H9 (cell line): Measurements from ENCODE around the gene SPTBN2. TPM values are rescaled to one million over a fixed set of nuclear protein-coding genes. Genes with fewer than 3 reads are reported as not detected.

ENCODE experiments used
- DNase-seq: peaks from one replicate; pipeline ENCODE4 v3.0.0-alpha.2; 2017
- H2AFZ ChIP-seq: one replicate; pipeline ENCODE4 v1.6.1; 2013; ENCODE audit warnings: mild to moderate bottlenecking, low read length, control low read depth, moderate library complexity
- H2AK5ac ChIP-seq: 2 replicates; pipeline ENCODE4 v1.6.1; 2013; ENCODE audit warnings: low read length, control low read depth, mixed read lengths; ENCODE audit not compliant: insufficient read length
- H2BK120ac ChIP-seq: one replicate; pipeline ENCODE4 v1.6.1; 2013; ENCODE audit warnings: low read depth, mild to moderate bottlenecking, low read length, control low read depth, inconsistent platforms; ENCODE audit not compliant: poor library complexity, severe bottlenecking
- H2BK12ac ChIP-seq: 2 replicates; pipeline ENCODE4 v1.6.1; 2013; ENCODE audit warnings: low read length, control low read depth, mixed read lengths, low read depth; ENCODE audit not compliant: insufficient read length
- H2BK15ac ChIP-seq: 2 replicates; pipeline ENCODE4 v1.6.1; 2013; ENCODE audit warnings: low read depth, low read length, control low read depth
- H2BK20ac ChIP-seq: one replicate; pipeline ENCODE4 v1.6.1; 2013; ENCODE audit warnings: low read depth, mild to moderate bottlenecking, low read length, control low read depth, inconsistent platforms; ENCODE audit not compliant: poor library complexity, severe bottlenecking
- H2BK5ac ChIP-seq: 2 replicates; pipeline ENCODE4 v1.6.1; 2013; ENCODE audit warnings: low read length, control low read depth, mixed read lengths; ENCODE audit not compliant: insufficient read length
- H3K14ac ChIP-seq: 2 replicates; pipeline ENCODE4 v1.6.1; 2013; ENCODE audit warnings: low read length, control low read depth; ENCODE audit not compliant: insufficient read depth
- H3K18ac ChIP-seq: 2 replicates; pipeline ENCODE4 v1.6.1; 2013; ENCODE audit warnings: low read depth, mild to moderate bottlenecking, mixed read lengths, low read length, control low read depth; ENCODE audit not compliant: insufficient read length
- H3K23ac ChIP-seq: 2 replicates; pipeline ENCODE4 v1.6.1; 2013; ENCODE audit warnings: low read length, control low read depth, mixed read lengths, low read depth; ENCODE audit not compliant: insufficient read length
- H3K23me2 ChIP-seq: 2 replicates; pipeline ENCODE4 v1.6.1; 2013; ENCODE audit warnings: low read depth, mild to moderate bottlenecking, mixed read lengths, low read length, control low read depth; ENCODE audit not compliant: insufficient read length, poor library complexity, severe bottlenecking
- H3K27ac ChIP-seq: 2 replicates; pipeline ENCODE4 v1.5.1; 2013; ENCODE audit warnings: low read length, control low read depth, mixed read lengths, low read depth; ENCODE audit not compliant: insufficient read length
- H3K27me3 ChIP-seq: 2 replicates; pipeline ENCODE4 v1.6.1; 2013; ENCODE audit warnings: low read length, control low read depth, inconsistent platforms; ENCODE audit not compliant: insufficient read depth
- H3K4ac ChIP-seq: 2 replicates; pipeline ENCODE4 v1.6.1; 2013; ENCODE audit warnings: low read depth, mild to moderate bottlenecking, control low read depth, inconsistent platforms, low read length, moderate library complexity
- H3K4me1 ChIP-seq: 2 replicates; pipeline ENCODE4 v1.6.1; 2013; ENCODE audit warnings: low read length, control low read depth, inconsistent platforms; ENCODE audit not compliant: insufficient read depth
- H3K4me2 ChIP-seq: 2 replicates; pipeline ENCODE4 v1.6.1; 2013; ENCODE audit warnings: low read length, control low read depth, mixed read lengths; ENCODE audit not compliant: insufficient read length, insufficient read depth
- H3K56ac ChIP-seq: 2 replicates; pipeline ENCODE4 v1.6.1; 2013; ENCODE audit warnings: low read depth, mild to moderate bottlenecking, mixed read lengths, low read length, control low read depth; ENCODE audit not compliant: insufficient read length
- H3K79me1 ChIP-seq: 2 replicates; pipeline ENCODE4 v1.6.1; 2013; ENCODE audit warnings: low read depth, mild to moderate bottlenecking, moderate library complexity, low read length, control low read depth, inconsistent platforms; ENCODE audit not compliant: insufficient read depth, poor library complexity, severe bottlenecking
- H3K79me2 ChIP-seq: 2 replicates; pipeline ENCODE4 v1.6.1; 2013; ENCODE audit warnings: low read length, control low read depth, inconsistent platforms; ENCODE audit not compliant: insufficient read depth
- H3K9ac ChIP-seq: 2 replicates; pipeline ENCODE4 v1.6.1; 2013; ENCODE audit warnings: low read length, control low read depth, mixed read lengths; ENCODE audit not compliant: insufficient read length; ENCODE audit errors: extremely low read depth
- H3K9me3 ChIP-seq: one replicate; pipeline ENCODE4 v1.6.1; 2013; ENCODE audit warnings: low read depth, low read length, inconsistent platforms; ENCODE audit not compliant: control insufficient read depth
- H3T11ph ChIP-seq: one replicate; pipeline ENCODE4 v1.6.1; 2013; ENCODE audit warnings: mild to moderate bottlenecking, low read length, control low read depth, inconsistent platforms
- H4K20me1 ChIP-seq: one replicate; pipeline ENCODE4 v1.6.1; 2013; ENCODE audit not compliant: control insufficient read depth, insufficient read length, insufficient read depth
- H4K5ac ChIP-seq: 2 replicates; pipeline ENCODE4 v1.6.1; 2013; ENCODE audit warnings: low read depth, mild to moderate bottlenecking, mixed read lengths, low read length, control low read depth; ENCODE audit not compliant: insufficient read length
- H4K8ac ChIP-seq: replicated peaks from 2 replicates; pipeline ENCODE4 v1.6.1; 2013; ENCODE audit warnings: low read length, control low read depth, mixed read lengths, low read depth; ENCODE audit not compliant: insufficient read length
- H4K91ac ChIP-seq: 2 replicates; pipeline ENCODE4 v1.6.1; 2013; ENCODE audit warnings: low read depth, mild to moderate bottlenecking, moderate library complexity, mixed read lengths, low read length, control low read depth; ENCODE audit not compliant: insufficient read length
- H3K27ac Mint-ChIP-seq, 3 experiments: 2 replicates in 2 of 3; 3 replicates in 1 of 3; pipeline ENCODE4 v1.8.0; 2020 to 2021; ENCODE audit warnings: mixed read lengths in 3 of 3, mild to moderate bottlenecking in 1 of 3, moderate library complexity in 1 of 3
- H3K27me3 Mint-ChIP-seq: 2 replicates; pipeline ENCODE4 v1.8.0; 2021; ENCODE audit warnings: low read depth, mild to moderate bottlenecking, moderate library complexity, mixed read lengths
- H3K36me3 Mint-ChIP-seq, 3 experiments: 2 replicates in 2 of 3; 3 replicates in 1 of 3; pipeline ENCODE4 v1.8.0; 2020 to 2021; ENCODE audit warnings: low read depth in 3 of 3, mixed read lengths in 3 of 3; ENCODE audit not compliant: insufficient read depth in 1 of 3
- H3K4me1 Mint-ChIP-seq, 2 experiments: 2 replicates each; pipeline ENCODE4 v1.8.0; 2020; ENCODE audit warnings: mixed read lengths in 2 of 2
- H3K4me3 Mint-ChIP-seq, 2 experiments: 2 replicates in 1 of 2; 3 replicates in 1 of 2; pipeline ENCODE4 v1.8.0; 2020 to 2021; ENCODE audit warnings: mild to moderate bottlenecking in 2 of 2, mixed read lengths in 2 of 2, moderate library complexity in 1 of 2
- H3K9me3 Mint-ChIP-seq, 2 experiments: 2 replicates in 1 of 2; 3 replicates in 1 of 2; pipeline ENCODE4 v1.8.0; 2020; ENCODE audit warnings: mild to moderate bottlenecking in 2 of 2, mixed read lengths in 2 of 2, moderate library complexity in 1 of 2
- WGBS: extraction: QIAGEN DNeasy Blood & Tissue Kit; methylation state at CpG from one replicate; pipeline ENCODE4 v1.1.7; 2013; ENCODE audit warnings: missing lambda C conversion rate, low lambda C conversion rate, mixed read lengths; ENCODE audit not compliant: insufficient read length; ENCODE audit errors: extremely low coverage; 5-methylcytosine and 5-hydroxymethylcytosine counted together
- total RNA-seq: library from RNA; stranded (reverse); gene quantifications from 2 replicates; pipeline ENCODE4 v1.2.1, GENCODE V29; 2021
- TF ChIP-seq, protein P1 (sequence below): fragments of 200-600 bp; sonication (generic); conservative IDR thresholded peaks from 3 replicates; pipeline ENCODE4 v1.8.0; 2021; ENCODE audit warnings: antibody characterized with exemption, mild to moderate bottlenecking

The SPTBN2 gene
- total RNA-seq, 1 experiment from 2014 or later: 80.4 TPM

DNA sequence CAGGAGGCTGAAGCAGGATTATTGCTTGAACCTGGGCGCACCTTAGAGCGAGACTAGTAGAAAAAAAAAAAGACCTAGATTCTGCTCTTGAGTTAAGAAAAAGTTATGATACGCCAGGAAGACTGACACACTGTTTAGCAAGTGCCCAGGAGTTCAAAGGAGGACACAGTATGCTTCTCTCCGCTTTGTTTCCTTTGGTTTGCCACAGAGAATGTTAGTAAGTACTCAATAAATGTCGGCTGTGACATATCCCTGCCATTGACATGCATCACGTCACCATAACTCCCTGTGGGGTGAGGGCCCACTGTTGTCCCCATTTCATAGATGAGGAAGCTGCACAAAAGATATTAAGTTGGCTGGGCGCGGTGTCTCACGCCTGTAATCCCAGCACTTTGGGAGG lies 7.1 kb downstream of the SPTBN2 start:
- Mint-ChIP-seq H3K36me3 (peaks cover 9 to 63% (median 59%) of the 10 kb centered on the region in 3 experiments), H3K27me3 (peaks cover 6% of the 10 kb centered on the region), H3K9me3 (no peaks in the 10 kb centered on the region; a peak in 1 of 5 replicates), H3K4me1 (peaks cover 73 to 84% of the 10 kb centered on the region in 2 experiments), H3K4me3 (no peak overlapping the region; a peak in 1 of 5 replicates), H3K27ac (peak overlapping the region in 2 of 3 experiments; percentile 34 to 55; a peak in 2 of 7 replicates)
- Histone ChIP-seq H3T11ph (no peak overlapping the region), H3K79me1 (no peaks in the 10 kb centered on the region), H3K18ac (no peak overlapping the region), H3K9ac (no peak overlapping the region), H3K4me2 (no peak overlapping the region), H2BK5ac (no peak overlapping the region), H3K4me1 (peaks cover 7% of the 10 kb centered on the region; the same call in 1 of the 2 replicates), H2AK5ac (no peak overlapping the region), H3K14ac (no peak overlapping the region), H4K91ac (no peak overlapping the region), H4K20me1 (no peaks in the 10 kb centered on the region), H2BK20ac (no peak overlapping the region), H2BK15ac (no peak overlapping the region), H4K5ac (no peak overlapping the region), H4K8ac (no peak overlapping the region), H2BK120ac (no peak overlapping the region), H3K23ac (no peak overlapping the region), H3K9me3 (no peaks in the 10 kb centered on the region), H3K4ac (no peak overlapping the region), H3K27me3 (peaks cover 1% of the 10 kb centered on the region; the same call in 1 of the 2 replicates), H3K56ac (no peak overlapping the region), H3K27ac (no peak overlapping the region), H3K79me2 (no peaks in the 10 kb centered on the region), H2BK12ac (no peak overlapping the region), H3K23me2 (peaks cover 3% of the 10 kb centered on the region), H2AFZ (no peak overlapping the region)
- WGBS: no CpG with 5 or more reads among the region's 9 CpGs
- DNase-seq: no peak
- TF ChIP-seq, protein P1, sequence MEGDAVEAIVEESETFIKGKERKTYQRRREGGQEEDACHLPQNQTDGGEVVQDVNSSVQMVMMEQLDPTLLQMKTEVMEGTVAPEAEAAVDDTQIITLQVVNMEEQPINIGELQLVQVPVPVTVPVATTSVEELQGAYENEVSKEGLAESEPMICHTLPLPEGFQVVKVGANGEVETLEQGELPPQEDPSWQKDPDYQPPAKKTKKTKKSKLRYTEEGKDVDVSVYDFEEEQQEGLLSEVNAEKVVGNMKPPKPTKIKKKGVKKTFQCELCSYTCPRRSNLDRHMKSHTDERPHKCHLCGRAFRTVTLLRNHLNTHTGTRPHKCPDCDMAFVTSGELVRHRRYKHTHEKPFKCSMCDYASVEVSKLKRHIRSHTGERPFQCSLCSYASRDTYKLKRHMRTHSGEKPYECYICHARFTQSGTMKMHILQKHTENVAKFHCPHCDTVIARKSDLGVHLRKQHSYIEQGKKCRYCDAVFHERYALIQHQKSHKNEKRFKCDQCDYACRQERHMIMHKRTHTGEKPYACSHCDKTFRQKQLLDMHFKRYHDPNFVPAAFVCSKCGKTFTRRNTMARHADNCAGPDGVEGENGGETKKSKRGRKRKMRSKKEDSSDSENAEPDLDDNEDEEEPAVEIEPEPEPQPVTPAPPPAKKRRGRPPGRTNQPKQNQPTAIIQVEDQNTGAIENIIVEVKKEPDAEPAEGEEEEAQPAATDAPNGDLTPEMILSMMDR: no peak
